Body of pancreas (tissue), 4 donors: ENCODE measurements around the gene MIER1. TPM values are rescaled to one million over a fixed set of nuclear protein-coding genes. Genes with fewer than 3 reads are reported as not detected.
"Not testable (repeated sequence)": the region's sequence is repeated elsewhere in the genome, so short reads cannot be mapped to it uniquely, and the experiment has no call there.

Source experiments
- ATAC-seq: fragments of 150-250 bp; one replicate; pipeline ENCODE4 v1.9.1; 2016
- DNase-seq, 4 donors: peaks; one replicate each; pipeline ENCODE4 v3.0.0-alpha.2; 2019
- H3K27ac ChIP-seq, 4 donors: fragments of 200-600 bp; sonication (generic); 1 replicate in 3 of 4; 2 replicates in 1 of 4; pipeline versions ENCODE4 v1.5.1 to v1.6.1; 2016 to 2019; ENCODE audit warnings: mild to moderate bottlenecking in 1 of 4, mixed read lengths in 1 of 4, moderate library complexity in 1 of 4
- H3K27me3 ChIP-seq, 2 donors: fragments of 200-600 bp; sonication (generic); one replicate each; pipeline ENCODE4 v1.6.0; 2016; ENCODE audit warnings: mild to moderate bottlenecking in 1 of 2
- H3K36me3 ChIP-seq, 2 donors: fragments of 200-600 bp; sonication (generic); replicated peaks in 1 of 2; 2 replicates each; pipeline ENCODE4 v1.5.1; 2016; ENCODE audit warnings: low read depth in 2 of 2; ENCODE audit not compliant: insufficient read depth in 1 of 2
- H3K4me1 ChIP-seq: fragments of 200-600 bp; sonication (generic); one replicate; pipeline ENCODE4 v1.6.0; 2016
- H3K4me3 ChIP-seq, 2 donors: fragments of 200-600 bp; sonication (generic); 1 replicate in 1 of 2; 2 replicates in 1 of 2; pipeline ENCODE4 v1.5.1; 2016 to 2019
- H3K9me3 ChIP-seq, 3 donors: fragments of 200-600 bp; sonication (generic); 1 replicate in 2 of 3; 2 replicates in 1 of 3; pipeline ENCODE4 v1.5.1; 2016
- POLR2A ChIP-seq, 3 donors: fragments of 450-650 bp; IDR thresholded peaks; one replicate each; pipeline ENCODE4 v1.6.1; 2016; ENCODE audit warnings: antibody characterized with exemption in 3 of 3, mild to moderate bottlenecking in 2 of 3
- WGBS, 2 donors: methylation state at CpG; one replicate each; pipeline ENCODE4 v1.1.5; 2017; 5-methylcytosine and 5-hydroxymethylcytosine counted together
- intact Hi-C: fragments of 100-400 bp; cut with DNase I; formaldehyde crosslinking; loops from one replicate; pipeline ENCODE4 v1.15.1; 2023
- total RNA-seq, 2 donors: library from RNA; depleted of rRNA; stranded (reverse); fragments of >200 nt; gene quantifications; one replicate each; pipeline ENCODE4 v1.1.0, GENCODE V29; 2016
- TF ChIP-seq, protein P1 (sequence below), 7 experiments: fragments of 450-650 bp in 4 of 7; fragments of 200-600 bp in 3 of 7; sonication (generic) in 3 of 7; IDR thresholded peaks; one replicate each; pipeline ENCODE4 v1.5.1; 2016 to 2019; ENCODE audit warnings: antibody characterized with exemption in 7 of 7

The MIER1 gene
- total RNA-seq, 2 donors from 2014 or later, result 14.2 to 25.2 TPM

- no peak overlapping the region for H3K4me3 ChIP-seq
- intact Hi-C loops, result no loop called here
- H3K4me1 ChIP-seq, result no peaks in the 10 kb centered on the region
- H3K27me3 ChIP-seq, result no peaks in the 10 kb centered on the region
- TF ChIP-seq, protein P1, sequence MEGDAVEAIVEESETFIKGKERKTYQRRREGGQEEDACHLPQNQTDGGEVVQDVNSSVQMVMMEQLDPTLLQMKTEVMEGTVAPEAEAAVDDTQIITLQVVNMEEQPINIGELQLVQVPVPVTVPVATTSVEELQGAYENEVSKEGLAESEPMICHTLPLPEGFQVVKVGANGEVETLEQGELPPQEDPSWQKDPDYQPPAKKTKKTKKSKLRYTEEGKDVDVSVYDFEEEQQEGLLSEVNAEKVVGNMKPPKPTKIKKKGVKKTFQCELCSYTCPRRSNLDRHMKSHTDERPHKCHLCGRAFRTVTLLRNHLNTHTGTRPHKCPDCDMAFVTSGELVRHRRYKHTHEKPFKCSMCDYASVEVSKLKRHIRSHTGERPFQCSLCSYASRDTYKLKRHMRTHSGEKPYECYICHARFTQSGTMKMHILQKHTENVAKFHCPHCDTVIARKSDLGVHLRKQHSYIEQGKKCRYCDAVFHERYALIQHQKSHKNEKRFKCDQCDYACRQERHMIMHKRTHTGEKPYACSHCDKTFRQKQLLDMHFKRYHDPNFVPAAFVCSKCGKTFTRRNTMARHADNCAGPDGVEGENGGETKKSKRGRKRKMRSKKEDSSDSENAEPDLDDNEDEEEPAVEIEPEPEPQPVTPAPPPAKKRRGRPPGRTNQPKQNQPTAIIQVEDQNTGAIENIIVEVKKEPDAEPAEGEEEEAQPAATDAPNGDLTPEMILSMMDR (IDR thresholded peaks at IDR 0.05), result no peak
- TF ChIP-seq POLR2A (IDR thresholded peaks at IDR 0.05), result no peak
- H3K36me3 ChIP-seq, result no peaks in the 10 kb centered on the region
- H3K27ac ChIP-seq, result no peak overlapping the region
- DNase-seq (no peak), ATAC-seq (no peak)
- H3K9me3 ChIP-seq, result no peaks in the 10 kb centered on the region
- 86 to 91% methylated on average over 3 of the region's 3 CpGs for WGBS, 2 donors
Measured at GRCh38 chr1:66893712-66894111, 31.1 kb upstream of the MIER1 start.

DNA sequence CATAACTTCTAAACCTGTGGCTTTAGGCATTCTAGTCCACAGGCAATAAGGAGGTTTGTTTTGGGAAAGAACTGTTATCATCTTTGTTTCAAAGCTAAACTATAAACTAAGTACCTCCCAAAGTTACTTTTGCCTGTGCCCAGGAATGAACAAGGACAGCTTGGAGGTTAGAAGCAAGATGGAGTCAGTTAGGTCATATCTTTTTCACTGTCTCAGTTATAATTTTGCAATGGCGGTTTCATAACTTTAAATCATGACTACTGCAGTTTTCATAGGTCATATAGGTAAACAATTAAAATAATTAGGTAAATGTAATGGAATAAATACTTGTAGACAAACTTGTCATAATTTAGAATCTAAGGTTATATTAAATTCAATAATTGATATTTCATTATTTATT is 9.6 kb upstream of the MIER1 start:
- 93 to 98% methylated on average over 1 of the region's 1 CpG for WGBS, 2 donors
- H3K27me3 ChIP-seq, H3K36me3 ChIP-seq, ATAC-seq, DNase-seq, H3K4me1 ChIP-seq, intact Hi-C loops, H3K27ac ChIP-seq, H3K9me3 ChIP-seq, H3K4me3 ChIP-seq: not testable (repeated sequence)

DNA sequence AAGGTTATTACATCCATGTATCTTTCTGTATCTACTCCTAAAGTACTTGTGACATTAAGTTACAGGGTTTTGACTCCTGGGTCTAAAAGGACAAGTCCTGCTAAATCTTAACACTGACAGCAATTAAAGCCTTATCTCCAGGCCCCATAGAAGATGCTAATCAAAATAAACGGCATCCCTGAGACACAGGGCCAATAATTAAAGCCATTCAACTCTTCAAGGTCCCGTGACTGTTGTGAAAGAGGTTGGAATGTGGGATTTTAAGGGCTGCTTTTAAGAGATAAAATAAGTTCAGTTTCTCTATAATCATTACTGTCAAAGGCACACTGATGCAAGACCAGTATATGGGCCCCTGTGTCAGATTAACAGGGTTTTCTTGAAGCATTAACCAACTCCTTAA is 8.5 kb upstream of the MIER1 start:
- H3K4me1 ChIP-seq, result no peaks in the 10 kb centered on the region
- H3K27me3 ChIP-seq, result no peaks in the 10 kb centered on the region
- ATAC-seq, result no peak
- H3K36me3 ChIP-seq, result no peaks in the 10 kb centered on the region
- no peak overlapping the region for H3K27ac ChIP-seq
- no peaks in the 10 kb centered on the region for H3K9me3 ChIP-seq
- 42 to 60% methylated on average over 2 of the region's 2 CpGs for WGBS, 2 donors
- DNase-seq, result no peak
- no peak overlapping the region for H3K4me3 ChIP-seq
- intact Hi-C loops, result no loop called here
- TF ChIP-seq POLR2A (IDR thresholded peaks at IDR 0.05), result no peak
- TF ChIP-seq, protein P1 (IDR thresholded peaks at IDR 0.05), result no peak

GRCh38 chr1:66917476-66917875 is 7.3 kb upstream of the MIER1 start:
- H3K27me3 ChIP-seq, result no peaks in the 10 kb centered on the region
- H3K4me3 ChIP-seq, result no peak overlapping the region
- ATAC-seq (no peak), DNase-seq (no peak)
- H3K27ac ChIP-seq, result no peak overlapping the region
- TF ChIP-seq POLR2A (IDR thresholded peaks at IDR 0.05), result no peak
- no peaks in the 10 kb centered on the region for H3K4me1 ChIP-seq
- H3K36me3 ChIP-seq, result no peaks in the 10 kb centered on the region
- WGBS, 2 donors, result 92 to 94% methylated on average over 1 of the region's 1 CpG
- H3K9me3 ChIP-seq, result no peaks in the 10 kb centered on the region
- intact Hi-C loops, result no loop called here

- peaks cover 10% of the 10 kb centered on the region for H3K4me1 ChIP-seq
- H3K36me3 ChIP-seq, result no peaks in the 10 kb centered on the region
- WGBS, 2 donors, result 87 to 88% methylated on average over 1 of the region's 1 CpG
- ATAC-seq (no peak), DNase-seq (no peak)
- H3K27ac ChIP-seq, result no peak overlapping the region
- H3K9me3 ChIP-seq, result no peaks in the 10 kb centered on the region
- H3K27me3 ChIP-seq, result no peaks in the 10 kb centered on the region
- intact Hi-C loops, result no loop called here
- H3K4me3 ChIP-seq, result no peak overlapping the region
- TF ChIP-seq, protein P1 (IDR thresholded peaks at IDR 0.05), result no peak
- TF ChIP-seq POLR2A (IDR thresholded peaks at IDR 0.05), result no peak
Measured at GRCh38 chr1:66919063-66919462, 5.7 kb upstream of the MIER1 start.

GRCh38 chr1:66919828-66920227 is 5.0 kb upstream of the MIER1 start:
- Histone ChIP-seq H3K9me3 (no peaks in the 10 kb centered on the region), H3K4me3 (no peak overlapping the region), H3K27me3 (no peaks in the 10 kb centered on the region), H3K27ac (no peak overlapping the region), H3K4me1 (peaks cover 12% of the 10 kb centered on the region), H3K36me3 (no peaks in the 10 kb centered on the region)
- WGBS, 2 donors, result 80 to 92% methylated on average over 3 of the region's 3 CpGs
- ATAC-seq, result no peak
- intact Hi-C loops, result no loop called here
- DNase-seq, result no peak
- no peak for TF ChIP-seq POLR2A (IDR thresholded peaks at IDR 0.05)
- TF ChIP-seq, protein P1 (IDR thresholded peaks at IDR 0.05), result no peak
